GM12874 (cell line): Measurements from ENCODE around the gene CORO1C.

Experiments used
- TF ChIP-seq, protein P1 (sequence below): IDR thresholded peaks from 2 replicates; pipeline ENCODE4 v1.5.1; 2011; ENCODE audit warnings: low read depth, mild to moderate bottlenecking, control low read depth, low read length, moderate library complexity; ENCODE audit not compliant: insufficient read depth

The CORO1C gene

DNA sequence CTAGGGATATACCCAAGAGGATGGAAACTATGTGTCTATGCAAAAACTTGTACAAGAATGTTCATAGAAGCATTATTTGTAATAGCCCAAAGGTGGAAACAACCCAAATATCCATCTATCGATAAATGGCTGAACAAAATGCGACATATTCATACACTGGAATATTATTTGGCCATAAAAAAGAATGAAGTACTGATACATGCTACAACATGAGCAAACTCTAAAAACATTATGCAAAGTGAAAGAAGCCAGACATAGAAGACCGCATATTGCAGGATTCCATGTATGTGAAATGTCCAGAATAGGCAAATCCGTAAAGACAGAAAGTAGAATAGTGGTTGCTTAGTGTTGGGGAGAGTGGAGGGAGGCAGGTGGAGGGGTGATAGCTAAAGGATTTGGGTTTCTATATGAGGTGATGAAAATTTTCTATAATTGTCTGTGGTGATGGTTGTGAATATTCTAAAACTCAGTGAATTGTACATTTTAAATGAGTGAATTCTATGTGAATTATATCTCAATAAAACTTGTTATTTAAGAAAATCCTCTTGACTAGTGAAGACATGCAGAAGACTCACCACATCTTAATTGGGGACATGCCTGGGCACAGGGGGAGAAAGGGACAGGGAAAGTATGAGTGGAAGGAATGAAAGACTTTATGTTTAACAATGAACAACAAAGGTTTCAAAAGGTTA, 67.8 kb downstream of the CORO1C start:
- TF ChIP-seq, protein P1, sequence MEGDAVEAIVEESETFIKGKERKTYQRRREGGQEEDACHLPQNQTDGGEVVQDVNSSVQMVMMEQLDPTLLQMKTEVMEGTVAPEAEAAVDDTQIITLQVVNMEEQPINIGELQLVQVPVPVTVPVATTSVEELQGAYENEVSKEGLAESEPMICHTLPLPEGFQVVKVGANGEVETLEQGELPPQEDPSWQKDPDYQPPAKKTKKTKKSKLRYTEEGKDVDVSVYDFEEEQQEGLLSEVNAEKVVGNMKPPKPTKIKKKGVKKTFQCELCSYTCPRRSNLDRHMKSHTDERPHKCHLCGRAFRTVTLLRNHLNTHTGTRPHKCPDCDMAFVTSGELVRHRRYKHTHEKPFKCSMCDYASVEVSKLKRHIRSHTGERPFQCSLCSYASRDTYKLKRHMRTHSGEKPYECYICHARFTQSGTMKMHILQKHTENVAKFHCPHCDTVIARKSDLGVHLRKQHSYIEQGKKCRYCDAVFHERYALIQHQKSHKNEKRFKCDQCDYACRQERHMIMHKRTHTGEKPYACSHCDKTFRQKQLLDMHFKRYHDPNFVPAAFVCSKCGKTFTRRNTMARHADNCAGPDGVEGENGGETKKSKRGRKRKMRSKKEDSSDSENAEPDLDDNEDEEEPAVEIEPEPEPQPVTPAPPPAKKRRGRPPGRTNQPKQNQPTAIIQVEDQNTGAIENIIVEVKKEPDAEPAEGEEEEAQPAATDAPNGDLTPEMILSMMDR = no peak

DNA sequence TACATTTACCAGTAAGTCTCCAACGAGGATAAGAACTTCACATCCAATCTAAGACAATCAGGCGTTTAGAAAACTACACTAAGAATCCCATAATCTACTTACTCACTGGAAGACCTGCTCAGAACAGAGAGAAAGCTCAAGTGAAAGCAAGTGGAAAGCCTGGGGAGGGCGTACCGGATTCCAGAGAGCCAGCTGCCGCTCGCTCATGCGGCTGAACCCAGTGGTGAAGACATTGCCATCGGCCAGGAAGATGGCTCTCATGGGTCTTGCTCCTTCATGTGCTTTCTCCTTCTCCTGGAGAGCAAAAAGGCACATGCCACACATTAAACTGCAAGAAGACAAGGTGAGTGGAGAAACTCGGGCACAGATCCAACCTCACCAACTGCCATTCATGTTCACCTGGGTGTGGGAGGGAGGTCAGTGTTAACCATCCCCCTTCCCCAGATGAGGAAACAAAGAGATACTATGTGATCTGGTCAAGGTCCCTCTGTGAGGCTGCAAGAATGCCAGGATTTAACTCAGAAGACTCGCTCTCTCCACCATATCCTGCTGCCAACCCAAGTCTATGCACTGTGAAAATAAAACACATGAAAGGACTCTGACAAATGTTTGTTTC, 74.1 kb downstream of the CORO1C start:
- TF ChIP-seq, protein P1 = no peak

DNA sequence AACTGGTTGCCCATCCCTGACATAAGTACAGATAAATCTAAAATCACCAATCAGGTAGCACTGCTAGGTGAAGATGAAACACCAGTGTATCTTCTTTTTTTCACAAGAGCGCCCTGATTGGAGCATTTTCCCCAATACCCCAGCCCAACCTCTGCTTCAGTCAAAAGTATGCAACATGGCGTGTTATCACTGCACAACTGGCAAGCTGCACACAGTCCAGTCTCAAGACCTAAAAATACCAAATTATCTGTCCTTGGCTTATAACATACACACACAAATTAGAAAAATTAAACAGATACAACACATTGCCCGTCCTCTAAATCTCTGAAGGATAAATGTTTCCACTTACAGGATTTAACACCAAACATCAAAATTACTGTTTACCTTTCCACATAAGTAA, 77.4 kb downstream of the CORO1C start:
- TF ChIP-seq, protein P1 = no peak

DNA sequence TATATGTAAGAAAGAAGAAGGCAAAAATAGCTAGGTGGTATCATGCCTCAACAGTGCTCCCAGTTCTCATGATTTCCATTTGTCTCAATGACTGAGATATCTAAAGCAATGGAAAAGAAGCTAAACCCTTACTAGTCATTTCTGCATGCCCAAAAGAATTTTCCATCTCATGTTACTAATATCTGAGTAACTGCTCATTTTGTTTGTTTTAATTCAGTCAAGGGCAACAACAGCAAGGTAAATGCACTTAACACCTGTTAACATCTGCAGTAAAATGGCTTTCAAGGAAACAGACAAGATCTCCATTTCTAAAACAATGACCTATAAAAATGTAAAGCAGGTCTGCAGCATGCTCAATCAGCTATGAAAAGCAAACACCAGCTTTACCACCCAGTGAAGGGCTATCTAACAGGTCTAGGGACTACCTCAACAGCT, 78.2 kb downstream of the CORO1C start:
- TF ChIP-seq, protein P1 = no peak

DNA sequence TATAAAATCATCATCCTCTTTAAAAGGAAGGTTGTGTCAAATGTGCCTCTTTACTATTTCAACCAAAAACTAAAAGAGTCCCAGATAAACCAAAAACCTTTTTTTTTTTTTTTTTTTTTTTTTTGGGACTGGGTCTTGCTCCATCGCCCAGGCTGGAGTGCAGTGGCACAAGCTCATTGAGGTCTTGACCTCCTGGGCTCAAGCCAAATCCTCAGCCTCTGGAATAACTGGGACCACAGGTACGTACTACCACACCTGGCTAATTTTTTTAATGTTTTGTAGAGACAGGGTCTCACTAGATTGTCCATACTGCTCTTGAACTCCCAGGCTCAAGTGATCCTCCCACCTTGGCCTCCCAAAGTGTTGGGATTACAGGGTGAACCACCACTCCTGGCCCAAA, 81.2 kb downstream of the CORO1C start:
- TF ChIP-seq, protein P1 = no peak

DNA sequence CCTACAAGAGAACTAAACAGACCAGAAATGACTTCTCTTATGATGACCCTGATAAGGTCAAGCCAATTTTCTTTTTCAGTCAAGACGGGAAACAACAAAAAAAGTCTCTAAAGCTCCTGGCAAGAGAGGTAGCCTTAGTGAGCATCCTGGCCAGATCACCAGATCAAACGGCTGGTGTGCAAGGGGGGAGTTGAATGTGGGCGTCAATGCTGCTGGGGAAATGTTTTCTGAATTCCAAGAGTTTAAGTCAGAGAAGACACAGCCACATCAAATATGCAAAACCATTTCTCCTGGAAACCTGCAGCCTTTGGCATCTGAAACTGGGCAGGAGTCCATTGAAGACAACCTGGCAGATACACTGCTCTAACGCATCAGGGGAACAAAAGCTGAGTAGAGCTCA, 81.6 kb downstream of the CORO1C start:
- TF ChIP-seq, protein P1 = no peak

DNA sequence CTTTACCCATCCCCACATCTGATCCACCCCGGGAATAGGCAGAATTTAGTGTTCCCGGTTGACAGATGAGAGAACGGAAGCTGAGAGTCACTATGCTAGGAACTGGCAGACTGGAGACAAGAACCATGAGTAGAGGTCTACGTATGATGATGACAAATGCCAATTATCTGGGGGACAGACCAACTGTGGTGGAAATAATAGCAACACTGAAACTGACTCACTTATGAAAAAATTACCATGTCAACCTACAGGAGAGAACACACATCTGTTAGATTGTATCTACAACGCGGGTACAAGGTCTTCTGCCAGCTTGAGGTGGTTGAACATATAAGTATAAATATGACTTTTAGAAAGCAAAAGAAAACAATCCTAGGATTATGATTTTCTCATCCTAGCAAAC, 82.2 kb downstream of the CORO1C start:
- TF ChIP-seq, protein P1 = no peak
